OCI-LY7 (cell line): ENCODE measurements around the gene CRYL1.

Experiments
- CTCF ChIP-seq: fragments of 200-600 bp; sonication (generic); conservative IDR thresholded peaks from 2 replicates; pipeline ENCODE4 v1.5.1; 2014; ENCODE audit warnings: mild to moderate bottlenecking, antibody characterized with exemption, low read length, moderate library complexity, mixed read lengths
- EZH2phosphoT487 ChIP-seq: fragments of 200-600 bp; sonication (generic); IDR thresholded peaks from 2 replicates; pipeline ENCODE4 v1.6.1; 2018; ENCODE audit warnings: low read depth, borderline replicate concordance, mild to moderate bottlenecking, mixed run types, antibody characterized with exemption, low read length, moderate library complexity, mixed read lengths

DNA sequence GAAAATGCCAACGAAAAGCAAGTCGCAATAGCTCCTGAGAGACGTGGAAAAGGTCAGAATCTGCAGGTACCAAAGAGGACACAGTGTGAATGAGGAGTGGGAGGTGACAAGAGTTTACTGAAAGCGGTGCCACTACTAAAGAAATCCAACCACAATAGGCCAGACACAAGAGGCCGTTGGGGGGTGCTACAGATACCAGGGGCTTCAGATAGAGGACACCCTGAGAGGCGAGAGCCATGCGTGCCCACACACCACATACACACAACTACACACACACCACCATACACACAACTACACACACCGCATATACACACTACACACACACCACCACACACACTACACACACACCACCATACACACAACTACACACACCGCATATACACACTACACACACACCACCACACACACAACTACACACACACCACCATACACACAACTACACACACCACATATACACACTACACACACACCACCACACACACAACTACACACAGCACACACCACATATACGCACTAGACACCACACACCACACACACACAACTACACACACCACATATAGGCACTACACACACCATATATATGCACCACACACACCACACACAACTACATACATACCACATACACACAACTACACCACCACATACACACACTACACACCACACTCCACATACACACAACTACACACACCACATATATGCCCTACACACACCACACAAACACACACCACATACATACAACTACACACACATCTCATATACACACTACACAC lies 28.5 kb downstream of the CRYL1 start:
- TF ChIP-seq CTCF: no peak
- no peak for TF ChIP-seq EZH2phosphoT487
